Spleen (tissue), 11 donors: ENCODE results near the gene CCDC38. TPM values are rescaled to one million over a fixed set of nuclear protein-coding genes. Genes with fewer than 3 reads are reported as not detected.

Experiments
- DNase-seq: peaks from one replicate; pipeline ENCODE4 v3.0.0-alpha.2; 2020
- H3K27ac ChIP-seq, 8 donors: fragments of 200-600 bp; sonication (generic) in 7 of 8; 1 replicate in 4 of 8; 2 replicates in 4 of 8; pipeline versions ENCODE4 v1.5.0 to v1.8.0; 2016 to 2021; ENCODE audit warnings: inconsistent platforms in 4 of 8, mild to moderate bottlenecking in 4 of 8, moderate library complexity in 1 of 8
- H3K27me3 ChIP-seq, 7 donors: fragments of 200-600 bp; sonication (generic) in 6 of 7; replicated peaks in 1 of 7; 1 replicate in 4 of 7; 2 replicates in 3 of 7; pipeline versions ENCODE4 v1.5.0 to v1.8.0; 2016 to 2021; ENCODE audit warnings: inconsistent platforms in 3 of 7, mild to moderate bottlenecking in 1 of 7
- H3K36me3 ChIP-seq, 6 donors: fragments of 200-600 bp; sonication (generic) in 5 of 6; 1 replicate in 4 of 6; 2 replicates in 2 of 6; pipeline versions ENCODE4 v1.5.0 to v1.8.0; 2016 to 2021; ENCODE audit warnings: inconsistent platforms in 2 of 6
- H3K4me1 ChIP-seq, 6 donors: fragments of 200-600 bp; sonication (generic) in 5 of 6; 1 replicate in 3 of 6; 2 replicates in 3 of 6; pipeline versions ENCODE4 v1.5.0 to v1.8.0; 2016 to 2021; ENCODE audit warnings: inconsistent platforms in 3 of 6
- H3K4me3 ChIP-seq, 8 donors: fragments of 200-600 bp; sonication (generic) in 7 of 8; 1 replicate in 4 of 8; 2 replicates in 4 of 8; pipeline versions ENCODE4 v1.5.0 to v1.8.0; 2016 to 2021; ENCODE audit warnings: inconsistent platforms in 4 of 8, mild to moderate bottlenecking in 4 of 8, moderate library complexity in 2 of 8
- H3K9me3 ChIP-seq, 8 donors: fragments of 200-600 bp; sonication (generic) in 7 of 8; 1 replicate in 4 of 8; 2 replicates in 4 of 8; pipeline versions ENCODE4 v1.5.0 to v1.8.0; 2016 to 2021; ENCODE audit warnings: inconsistent platforms in 4 of 8
- CTCF ChIP-seq, 11 experiments: fragments of 200-600 bp in 7 of 11; fragments of 450-650 bp in 4 of 11; sonication (generic) in 4 of 11; IDR thresholded peaks in 8 of 11; conservative IDR thresholded peaks in 3 of 11; 1 replicate in 7 of 11; 2 replicates in 4 of 11; pipeline versions ENCODE4 v1.4.0 to v1.8.0; 2016 to 2021; ENCODE audit warnings: antibody characterized with exemption in 11 of 11, inconsistent platforms in 4 of 11, mild to moderate bottlenecking in 1 of 11
- POLR2A ChIP-seq, 3 donors: fragments of 450-650 bp; IDR thresholded peaks; one replicate each; pipeline ENCODE4 v1.5.1; 2017; ENCODE audit warnings: antibody characterized with exemption in 3 of 3, mild to moderate bottlenecking in 1 of 3
- POLR2AphosphoS5 ChIP-seq, 3 donors: sonication (generic); formaldehyde crosslinking; IDR thresholded peaks; one replicate each; pipeline ENCODE4 v1.5.1; 2017; ENCODE audit warnings: antibody characterized with exemption in 3 of 3
- WGBS, 5 donors: extraction: QIAGEN DNeasy Blood & Tissue Kit in 3 of 5; methylation state at CpG; one replicate each; pipeline versions ENCODE4 v1.1.5 to v1.1.7; 2013 to 2018; 5-methylcytosine and 5-hydroxymethylcytosine counted together
- intact Hi-C: fragments of 100-400 bp; cut with DNase I; formaldehyde crosslinking; loops from one replicate; pipeline ENCODE4 v1.15.0; 2023; ENCODE audit warnings: low total_unique reads
- polyA plus RNA-seq, 3 donors: library from polyadenylated mRNA; stranded (reverse); fragments of 200-250 nt; gene quantifications; one replicate each; pipeline ENCODE4 v1.2.1, GENCODE V29; 2013
- total RNA-seq, 7 donors: library from RNA; depleted of rRNA in 3 of 7; stranded (reverse); fragments of >200 nt in 3 of 7; fragmentation: NEBNext Ultra II Directional in 4 of 7; extraction: Animal tissue kit (Norgen Biotek cat#: 25700) in 4 of 7; gene quantifications; one replicate each; pipeline versions ENCODE4 v1.1.0 to v1.2.1, GENCODE V29; 2016 to 2021
- donor health status: healthy with polysubstance abuse.
- donor health status: DM: no; HTN: no; CAD: no; lungs with moderate emphysema.
- donor health status: DM: no; HTN: no; CAD: no.
- donor health status: Bipolar disorder and iron deficiency.
- donor health status: healthy.
- donor health status: DM: no; HTN: no; CAD: no.
- donor health status: DM: yes; HTN: yes; CAD: no.

The CCDC38 gene
- total and polyA plus RNA-seq, 10 donors = 0.34 to 2.1 (median 0.86) TPM; not detected in 1

GRCh38 chr12:95859947-95860850 lies 82.2 kb downstream of the CCDC38 start:
- DNase-seq = no peak
- intact Hi-C loops = no loop called here
- H3K9me3 ChIP-seq = no peaks in the 10 kb centered on the region
- peaks cover 2 to 43% (median 31%) of the 10 kb centered on the region in 6 donors for H3K36me3 ChIP-seq
- peaks cover 0 to 7% (median 0%) of the 10 kb centered on the region in 7 donors for H3K27me3 ChIP-seq
- no peak overlapping the region for H3K27ac ChIP-seq
- 64 to 80% (median 72%) methylated on average over 10 of the region's 10 CpGs for WGBS, 5 donors
- peak overlapping the region; percentile 89 to 97 (median 90) for H3K4me3 ChIP-seq
- no peak for TF ChIP-seq POLR2A (IDR thresholded peaks at IDR 0.05)
- no peak for TF ChIP-seq CTCF (IDR thresholded peaks at IDR 0.05 in 8 of 11, conservative IDR thresholded peaks at IDR 0.05 in 3 of 11)
- TF ChIP-seq POLR2AphosphoS5 (IDR thresholded peaks at IDR 0.05) = no peak
- peaks cover 16 to 41% (median 33%) of the 10 kb centered on the region in 6 donors for H3K4me1 ChIP-seq

GRCh38 chr12:95859344-95859816 lies 83.0 kb downstream of the CCDC38 start:
- Histone ChIP-seq H3K4me3 (peak overlapping the region; percentile 89 to 97 (median 90)), H3K4me1 (peaks cover 16 to 41% (median 33%) of the 10 kb centered on the region in 6 donors), H3K36me3 (peaks cover 2 to 35% (median 27%) of the 10 kb centered on the region in 6 donors), H3K27me3 (peaks cover 0 to 7% (median 0%) of the 10 kb centered on the region in 7 donors), H3K27ac (peak overlapping the region; percentile 62 to 86 (median 84)), H3K9me3 (no peaks in the 10 kb centered on the region)
- intact Hi-C loops = no loop called here
- TF ChIP-seq POLR2AphosphoS5 (IDR thresholded peaks at IDR 0.05) (no peak), CTCF (IDR thresholded peaks at IDR 0.05 in 8 of 11, conservative IDR thresholded peaks at IDR 0.05 in 3 of 11) (no peak), POLR2A (IDR thresholded peaks at IDR 0.05) (no peak)
- no peak for DNase-seq
- 0 to 1% (median 1%) methylated on average over 13 of the region's 13 CpGs for WGBS, 5 donors

DNA sequence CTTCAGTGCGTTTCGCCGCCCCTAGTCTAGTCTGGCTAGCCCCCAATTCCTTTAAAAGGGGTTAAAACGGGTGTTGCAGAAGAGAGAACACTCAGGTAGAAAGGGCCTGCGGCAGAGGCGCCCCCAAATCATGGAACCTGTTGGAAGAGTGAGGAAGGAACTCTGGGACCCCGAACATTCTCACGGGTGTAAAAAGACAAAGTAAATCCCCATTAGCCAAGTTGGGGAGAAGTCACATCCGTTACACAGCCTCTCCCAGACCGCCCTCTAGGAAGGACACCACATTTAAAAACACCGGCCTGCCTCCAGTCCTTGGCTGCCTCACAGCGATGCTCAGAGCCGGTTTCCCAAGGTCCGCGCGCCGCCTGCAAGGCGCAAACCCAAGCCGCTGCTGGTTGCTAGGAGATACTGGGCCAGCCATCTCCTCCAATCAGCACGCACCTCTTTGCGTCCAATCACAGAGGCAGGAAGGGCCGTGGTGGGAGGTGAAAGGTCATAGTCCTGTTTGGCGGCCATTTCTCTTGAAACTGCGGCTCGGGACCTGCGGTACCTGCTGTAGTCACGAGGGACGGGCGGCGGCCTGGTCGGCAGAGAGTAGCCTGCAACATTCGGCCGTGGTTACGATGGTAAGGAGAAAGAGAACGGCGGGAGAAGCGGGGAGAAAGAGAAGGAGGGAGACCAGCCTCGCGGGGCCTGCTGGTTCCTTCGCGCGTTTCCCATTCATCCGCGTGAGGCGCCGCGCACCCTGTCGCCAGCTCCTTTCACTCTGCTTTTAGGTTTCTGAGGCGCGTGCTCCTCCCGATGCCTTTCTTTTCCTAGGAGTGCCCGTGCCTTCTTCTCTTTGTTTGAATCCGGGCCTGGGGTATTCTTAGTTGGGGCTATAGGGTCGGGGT lies 83.7 kb downstream of the CCDC38 start, which contains the start of gene SNRPF:
Gene SNRPF (plus strand): TSS at position 502 of the 893 bp plus-strand sequence. CDS start 122 bp downstream, at position 624.
- Histone ChIP-seq H3K27ac (peak within 1 kb of the TSS; percentile 62 to 86 (median 84)), H3K27me3 (peaks cover 0 to 7% (median 0%) of the 10 kb centered on the region in 7 donors), H3K36me3 (peaks cover 2 to 28% (median 23%) of the 10 kb centered on the region in 6 donors), H3K4me3 (peak within 1 kb of the TSS; percentile 89 to 97 (median 90)), H3K4me1 (peaks cover 16 to 41% (median 33%) of the 10 kb centered on the region in 6 donors), H3K9me3 (no peaks in the 10 kb centered on the region)
- 0 to 1% (median 1%) methylated on average over 51 to 54 of the region's 54 CpGs for WGBS, 5 donors
- intact Hi-C loops = no loop called here
- peak; percentile 95 for DNase-seq
- TF ChIP-seq CTCF (IDR thresholded peaks at IDR 0.05 in 8 of 11, conservative IDR thresholded peaks at IDR 0.05 in 3 of 11) = peak in 5 of 11 experiments; percentile 6 to 27 (median 22)
- TF ChIP-seq POLR2A (IDR thresholded peaks at IDR 0.05) = no peak
- TF ChIP-seq POLR2AphosphoS5 (IDR thresholded peaks at IDR 0.05) = peak; percentile 87 to 90 (median 87)
